ENCODE measurements around the gene PCDH9.

PCDH9 gene

GRCh38 chr13:67071918-67072598, 158.1 kb downstream of the PCDH9 start:
- no peak for DNase-seq (ENCODE audit: low read depth)
- H3K4me3 ChIP-seq (ENCODE audit: low read depth, low read length): no peak overlapping the region
- no peak for TF ChIP-seq MYC (IDR thresholded peaks at IDR 0.05; ENCODE audit: low read depth, low read length)
- no peak for TF ChIP-seq CTCF (IDR thresholded peaks at IDR 0.05; ENCODE audit: low read depth, low read length)
- no peak for TF ChIP-seq MAX (IDR thresholded peaks at IDR 0.05; ENCODE audit: low read depth, low read length)
- no peak for TF ChIP-seq POLR2A (IDR thresholded peaks at IDR 0.05; ENCODE audit: extremely low read depth, insufficient read length)

GRCh38 chr13:67070306-67070705, 159.8 kb downstream of the PCDH9 start:
- TF ChIP-seq MYC (IDR thresholded peaks at IDR 0.05; ENCODE audit: low read depth, low read length): no peak
- TF ChIP-seq CTCF (IDR thresholded peaks at IDR 0.05; ENCODE audit: low read depth, low read length): no peak
- TF ChIP-seq MAX (IDR thresholded peaks at IDR 0.05; ENCODE audit: low read depth, low read length): no peak
- TF ChIP-seq POLR2A (IDR thresholded peaks at IDR 0.05; ENCODE audit: extremely low read depth, insufficient read length): no peak
- DNase-seq (ENCODE audit: low read depth): no peak
- no peak overlapping the region for H3K4me3 ChIP-seq (ENCODE audit: low read depth, low read length)

- H3K4me3 ChIP-seq (ENCODE audit: low read depth, low read length): no peak overlapping the region
- TF ChIP-seq POLR2A (IDR thresholded peaks at IDR 0.05; ENCODE audit: extremely low read depth, insufficient read length) (no peak), MAX (IDR thresholded peaks at IDR 0.05; ENCODE audit: low read depth, low read length) (no peak), CTCF (IDR thresholded peaks at IDR 0.05; ENCODE audit: low read depth, low read length) (no peak), MYC (IDR thresholded peaks at IDR 0.05; ENCODE audit: low read depth, low read length) (no peak)
- DNase-seq (ENCODE audit: low read depth): no peak
Measured at GRCh38 chr13:67069117-67069767, 160.9 kb downstream of the PCDH9 start.

GRCh38 chr13:67064920-67065319, 165.2 kb downstream of the PCDH9 start:
- TF ChIP-seq MAX (IDR thresholded peaks at IDR 0.05; ENCODE audit: low read depth, low read length) (no peak), POLR2A (IDR thresholded peaks at IDR 0.05; ENCODE audit: extremely low read depth, insufficient read length) (no peak), CTCF (IDR thresholded peaks at IDR 0.05; ENCODE audit: low read depth, low read length) (no peak), MYC (IDR thresholded peaks at IDR 0.05; ENCODE audit: low read depth, low read length) (no peak)

GRCh38 chr13:67063036-67063435, 167.1 kb downstream of the PCDH9 start:
- no peak for DNase-seq (ENCODE audit: low read depth)
- no peak overlapping the region for H3K4me3 ChIP-seq (ENCODE audit: low read depth, low read length)
- TF ChIP-seq CTCF (IDR thresholded peaks at IDR 0.05; ENCODE audit: low read depth, low read length): no peak
- TF ChIP-seq MAX (IDR thresholded peaks at IDR 0.05; ENCODE audit: low read depth, low read length): no peak
- TF ChIP-seq MYC (IDR thresholded peaks at IDR 0.05; ENCODE audit: low read depth, low read length): no peak
- no peak for TF ChIP-seq POLR2A (IDR thresholded peaks at IDR 0.05; ENCODE audit: extremely low read depth, insufficient read length)

More at GRCh38 chr13:67064920-67065319, 165.2 kb downstream of the PCDH9 start:
- no peak overlapping the region for H3K4me3 ChIP-seq (ENCODE audit: low read depth, low read length)
- no peak for DNase-seq (ENCODE audit: low read depth)
